Peyer's patch (tissue), 4 donors: ENCODE results near the gene SHC4.

Source experiments
- CTCF ChIP-seq, 6 experiments: fragments of 450-650 bp in 4 of 6; fragments of 200-600 bp in 2 of 6; sonication (generic) in 1 of 6; IDR thresholded peaks; one replicate each; pipeline ENCODE4 v1.5.1; 2017 to 2019; ENCODE audit warnings: antibody characterized with exemption in 6 of 6, mild to moderate bottlenecking in 3 of 6, moderate library complexity in 1 of 6
- POLR2A ChIP-seq, 2 donors: fragments of 450-650 bp; IDR thresholded peaks; one replicate each; pipeline ENCODE4 v1.5.1; 2017; ENCODE audit warnings: antibody characterized with exemption in 2 of 2, mild to moderate bottlenecking in 2 of 2, moderate library complexity in 2 of 2

- no peak for TF ChIP-seq CTCF (IDR thresholded peaks at IDR 0.05)
- TF ChIP-seq POLR2A (IDR thresholded peaks at IDR 0.05) = no peak
Measured at GRCh38 chr15:48851956-48852355, 111.8 kb downstream of the SHC4 start.
